Activated CD8-positive, alpha-beta T cell treated with anti-CD3 and anti-CD28 coated beads for 36 hours (primary cell): ENCODE results near the gene WFDC10B. TPM values are rescaled to one million over a fixed set of nuclear protein-coding genes. Genes with fewer than 3 reads are reported as not detected.

Experiments used
- ATAC-seq: fragments of 200-7000 bp; cut with Tn5 transposase; one replicate; pipeline ENCODE4 v1.10.0; 2021; ENCODE audit warnings: mild to moderate bottlenecking, moderate library complexity
- CTCF ChIA-PET: fragments of 350-600 bp; sonication (Branson Sonifier 250); formaldehyde crosslinking; loops from one replicate; lab custom pipeline; 2021; ENCODE audit warnings: antibody characterized with exemption; lab: Charles Lee
- POLR2A ChIA-PET: fragments of 350-600 bp; sonication (Branson Sonifier 250); formaldehyde crosslinking; loops from one replicate; lab custom pipeline; 2021; ENCODE audit warnings: antibody characterized with exemption; lab: Charles Lee
- DNase-seq: peaks from one replicate; pipeline ENCODE4 v3.0.0-alpha.2; 2020
- H3K27ac Mint-ChIP-seq: one replicate; pipeline ENCODE4 v1.8.0; 2021; ENCODE audit warnings: mild to moderate bottlenecking, mixed read lengths
- H3K27me3 Mint-ChIP-seq: one replicate; pipeline ENCODE4 v1.8.0; 2021; ENCODE audit warnings: mixed read lengths
- H3K36me3 Mint-ChIP-seq: one replicate; pipeline ENCODE4 v1.8.0; 2021; ENCODE audit warnings: low read depth, mixed read lengths
- H3K4me1 Mint-ChIP-seq: one replicate; pipeline ENCODE4 v1.8.0; 2021; ENCODE audit warnings: low read depth, mixed read lengths
- H3K4me3 Mint-ChIP-seq: one replicate; pipeline ENCODE4 v1.8.0; 2021; ENCODE audit warnings: mild to moderate bottlenecking, moderate library complexity, mixed read lengths
- H3K9me3 Mint-ChIP-seq: one replicate; pipeline ENCODE4 v1.8.0; 2021; ENCODE audit warnings: mixed read lengths
- CTCF ChIP-seq: fragments of 200-600 bp; IDR thresholded peaks from one replicate; pipeline ENCODE4 v1.8.0; 2022; ENCODE audit warnings: antibody characterized with exemption, mild to moderate bottlenecking
- intact Hi-C: fragments of 100-400 bp; cut with micrococcal nuclease; formaldehyde crosslinking; loops from one replicate; pipeline ENCODE4 v1.10.0; 2022
- total RNA-seq, 2 experiments: library from RNA; stranded (reverse); gene quantifications; one replicate each; pipeline ENCODE4 v1.2.3, GENCODE V29; 2021

The WFDC10B gene
- not detected for total RNA-seq

GRCh38 chr20:45704969-45705637 is at the start of gene WFDC10B:
TSS of gene WFDC10B (minus strand) at chr20:45705019. CDS start at chr20:45685992, 19,027 bp downstream.
- Mint-ChIP-seq H3K36me3 (no peaks in the 10 kb centered on the region), H3K4me3 (no peak within 1 kb of the TSS)

GRCh38 chr20:45752746-45753145 is 47.9 kb upstream of the WFDC10B start:
- DNase-seq (peak; percentile 54), ATAC-seq (peak; percentile 79)
- peaks cover 10% of the 10 kb centered on the region for H3K9me3 Mint-ChIP-seq
- ChIA-PET POLR2A (no interaction called here), CTCF (no interaction called here)
- peaks cover 6% of the 10 kb centered on the region for H3K36me3 Mint-ChIP-seq
- H3K27me3 Mint-ChIP-seq, result peaks cover 20% of the 10 kb centered on the region
- peaks cover 21% of the 10 kb centered on the region for H3K4me1 Mint-ChIP-seq
- TF ChIP-seq CTCF, result no peak
- no peak overlapping the region for H3K4me3 Mint-ChIP-seq
- intact Hi-C loops, result no loop called here
- H3K27ac Mint-ChIP-seq, result peak overlapping the region; percentile 53

More at GRCh38 chr20:45704969-45705637, at the start of gene WFDC10B:
- TF ChIP-seq CTCF, result no peak
- POLR2A ChIA-PET, result no interaction called here
- H3K27me3 Mint-ChIP-seq, result peaks cover 21% of the 10 kb centered on the region
- intact Hi-C loops, result no loop called here
- H3K27ac Mint-ChIP-seq, result no peak within 1 kb of the TSS
- CTCF ChIA-PET, result interaction anchor here (0.8 kb wide), 1 partner anchor 66 kb away, joined by 7 read pairs; no protein-coding TSS in a partner anchor
- ATAC-seq, result no peak
- DNase-seq, result no peak
- no peaks in the 10 kb centered on the region for H3K9me3 Mint-ChIP-seq
- no peaks in the 10 kb centered on the region for H3K4me1 Mint-ChIP-seq

GRCh38 chr20:45751721-45752120 is 46.9 kb upstream of the WFDC10B start:
- POLR2A ChIA-PET, result no interaction called here
- Mint-ChIP-seq H3K27me3 (peaks cover 27% of the 10 kb centered on the region), H3K4me3 (no peak overlapping the region), H3K36me3 (peaks cover 6% of the 10 kb centered on the region), H3K27ac (no peak overlapping the region), H3K9me3 (peaks cover 10% of the 10 kb centered on the region), H3K4me1 (peaks cover 21% of the 10 kb centered on the region)
- ATAC-seq, result peak; percentile 78
- CTCF ChIA-PET, result interaction anchor here (2.1 to 2.4 kb wide), 2 partner anchors 19 to 123 kb away, joined by 11 to 14 read pairs; partner anchors contain the start of gene WFDC10A
- no peak for DNase-seq
- no peak for TF ChIP-seq CTCF
- intact Hi-C loops, result no loop called here

GRCh38 chr20:45745015-45745414 is 40.2 kb upstream of the WFDC10B start:
- Mint-ChIP-seq H3K9me3 (no peaks in the 10 kb centered on the region), H3K27ac (no peak overlapping the region), H3K36me3 (no peaks in the 10 kb centered on the region), H3K4me3 (no peak overlapping the region), H3K4me1 (no peaks in the 10 kb centered on the region), H3K27me3 (peaks cover 32% of the 10 kb centered on the region)
- TF ChIP-seq CTCF, result no peak
- POLR2A ChIA-PET, result no interaction called here
- no peak for ATAC-seq
- CTCF ChIA-PET, result interaction anchor here (0.9 to 1.4 kb wide), 2 partner anchors 26 kb away, joined by 4 to 8 read pairs; no protein-coding TSS in a partner anchor
- DNase-seq, result no peak
- intact Hi-C loops, result no loop called here

- H3K9me3 Mint-ChIP-seq, result no peaks in the 10 kb centered on the region
- H3K4me3 Mint-ChIP-seq, result no peak overlapping the region
- ATAC-seq (no peak), DNase-seq (no peak)
- POLR2A ChIA-PET, result no interaction called here
- no peak overlapping the region for H3K27ac Mint-ChIP-seq
- H3K27me3 Mint-ChIP-seq, result peaks cover 21% of the 10 kb centered on the region
- H3K4me1 Mint-ChIP-seq, result no peaks in the 10 kb centered on the region
- no peaks in the 10 kb centered on the region for H3K36me3 Mint-ChIP-seq
- intact Hi-C loops, result no loop called here
- no peak for TF ChIP-seq CTCF
- CTCF ChIA-PET, result interaction anchor here (0.9 kb wide), 1 partner anchor 29 kb away, joined by 5 read pairs; no protein-coding TSS in a partner anchor
These were observed 37.8 kb upstream of the WFDC10B start for GRCh38 chr20:45742596-45742995.
